Measurements from ENCODE around the gene ABCD4. TPM values are rescaled to one million over a fixed set of nuclear protein-coding genes. Genes with fewer than 3 reads are reported as not detected.

The ABCD4 gene
- total RNA-seq, 1 donor from 2014 or later: 23.6 TPM

DNA sequence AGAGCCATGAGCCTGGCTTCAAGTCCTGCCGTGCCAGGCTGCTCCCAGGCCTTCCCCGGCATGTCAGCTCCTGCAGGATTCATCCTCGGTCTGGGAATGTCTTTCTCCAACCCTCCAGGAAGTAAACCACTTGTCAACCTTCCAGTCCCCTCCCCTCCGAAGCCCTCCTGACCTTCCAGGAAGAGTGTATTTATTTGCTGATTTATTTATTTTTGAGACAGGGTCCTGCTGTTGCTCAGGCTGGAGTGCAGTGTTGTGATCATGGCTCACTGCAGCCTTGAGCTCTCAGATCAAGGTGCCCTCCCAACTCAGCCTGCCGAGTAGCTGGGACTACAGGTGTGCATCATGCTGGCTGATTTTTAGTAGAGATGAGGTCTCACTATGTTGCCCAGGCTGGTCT lies 38.8 kb downstream of the ABCD4 start:
- TF ChIP-seq, protein P1, sequence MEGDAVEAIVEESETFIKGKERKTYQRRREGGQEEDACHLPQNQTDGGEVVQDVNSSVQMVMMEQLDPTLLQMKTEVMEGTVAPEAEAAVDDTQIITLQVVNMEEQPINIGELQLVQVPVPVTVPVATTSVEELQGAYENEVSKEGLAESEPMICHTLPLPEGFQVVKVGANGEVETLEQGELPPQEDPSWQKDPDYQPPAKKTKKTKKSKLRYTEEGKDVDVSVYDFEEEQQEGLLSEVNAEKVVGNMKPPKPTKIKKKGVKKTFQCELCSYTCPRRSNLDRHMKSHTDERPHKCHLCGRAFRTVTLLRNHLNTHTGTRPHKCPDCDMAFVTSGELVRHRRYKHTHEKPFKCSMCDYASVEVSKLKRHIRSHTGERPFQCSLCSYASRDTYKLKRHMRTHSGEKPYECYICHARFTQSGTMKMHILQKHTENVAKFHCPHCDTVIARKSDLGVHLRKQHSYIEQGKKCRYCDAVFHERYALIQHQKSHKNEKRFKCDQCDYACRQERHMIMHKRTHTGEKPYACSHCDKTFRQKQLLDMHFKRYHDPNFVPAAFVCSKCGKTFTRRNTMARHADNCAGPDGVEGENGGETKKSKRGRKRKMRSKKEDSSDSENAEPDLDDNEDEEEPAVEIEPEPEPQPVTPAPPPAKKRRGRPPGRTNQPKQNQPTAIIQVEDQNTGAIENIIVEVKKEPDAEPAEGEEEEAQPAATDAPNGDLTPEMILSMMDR (IDR thresholded peaks at IDR 0.05; ENCODE audit: borderline replicate concordance): no peak
- H3K27ac ChIP-seq (replicated peaks): no peak overlapping the region
- no peaks in the 10 kb centered on the region for H3K9me3 ChIP-seq (replicated peaks)
- DNase-seq: no peak
- no peaks in the 10 kb centered on the region for H3K36me3 ChIP-seq
- no peak overlapping the region for H3K4me3 ChIP-seq
- no peaks in the 10 kb centered on the region for H3K4me1 ChIP-seq
- H3K27me3 ChIP-seq (ENCODE audit: low read depth): peaks cover 2% of the 10 kb centered on the region
- intact Hi-C loops (cut with micrococcal nuclease): no loop called here

DNA sequence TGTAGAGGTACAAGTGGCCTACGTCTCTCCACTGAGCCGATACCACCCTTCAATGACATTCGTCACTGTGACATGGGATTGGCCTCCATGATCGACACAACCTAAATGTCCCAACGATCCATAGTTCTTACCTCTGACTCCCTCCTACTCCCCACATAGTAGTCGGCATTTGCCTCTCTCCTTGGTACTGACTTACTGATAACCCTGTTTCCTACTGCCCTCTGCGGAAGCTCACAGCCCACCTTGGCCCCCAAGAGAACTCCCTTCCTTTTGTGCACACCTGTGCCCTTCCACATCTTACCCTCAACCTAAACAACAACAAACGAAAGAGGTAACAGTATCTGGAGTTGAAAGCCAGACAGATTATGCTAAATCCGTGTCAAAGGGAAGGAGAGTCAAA lies 39.6 kb downstream of the ABCD4 start:
- Histone ChIP-seq H3K27ac (replicated peaks) (no peak overlapping the region), H3K9me3 (replicated peaks) (no peaks in the 10 kb centered on the region), H3K4me1 (peaks cover 4% of the 10 kb centered on the region), H3K36me3 (no peaks in the 10 kb centered on the region), H3K27me3 (ENCODE audit: low read depth) (peaks cover 9% of the 10 kb centered on the region), H3K4me3 (no peak overlapping the region)
- DNase-seq: no peak
- intact Hi-C loops (cut with micrococcal nuclease): no loop called here
- TF ChIP-seq, protein P1 (IDR thresholded peaks at IDR 0.05; ENCODE audit: borderline replicate concordance): no peak

DNA sequence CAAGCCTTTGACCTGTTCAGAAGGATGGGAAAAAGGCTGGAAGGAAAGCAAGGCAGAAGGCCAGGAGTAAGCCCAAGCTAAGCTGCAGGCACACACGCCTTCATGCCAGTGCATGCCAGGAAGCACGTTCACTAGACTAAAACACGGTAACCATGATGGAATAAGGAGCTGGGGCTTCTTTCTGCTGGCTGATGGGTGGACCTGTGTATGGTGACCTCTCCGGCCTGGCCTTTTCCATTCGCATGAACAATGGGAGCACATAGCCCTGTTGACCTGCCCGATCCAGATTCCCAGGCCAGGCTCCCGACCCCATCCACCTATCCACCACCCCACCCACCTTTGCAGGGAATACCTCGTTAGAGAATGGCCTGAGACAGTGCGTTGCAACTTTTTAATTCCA lies 40.7 kb downstream of the ABCD4 start:
- no peaks in the 10 kb centered on the region for H3K9me3 ChIP-seq (replicated peaks)
- intact Hi-C loops (cut with micrococcal nuclease): no loop called here
- H3K4me3 ChIP-seq: no peak overlapping the region
- DNase-seq: no peak
- H3K27ac ChIP-seq (replicated peaks): no peak overlapping the region
- H3K36me3 ChIP-seq: no peaks in the 10 kb centered on the region
- TF ChIP-seq, protein P1 (IDR thresholded peaks at IDR 0.05; ENCODE audit: borderline replicate concordance): no peak
- peaks cover 14% of the 10 kb centered on the region for H3K4me1 ChIP-seq
- H3K27me3 ChIP-seq (ENCODE audit: low read depth): peaks cover 14% of the 10 kb centered on the region

DNA sequence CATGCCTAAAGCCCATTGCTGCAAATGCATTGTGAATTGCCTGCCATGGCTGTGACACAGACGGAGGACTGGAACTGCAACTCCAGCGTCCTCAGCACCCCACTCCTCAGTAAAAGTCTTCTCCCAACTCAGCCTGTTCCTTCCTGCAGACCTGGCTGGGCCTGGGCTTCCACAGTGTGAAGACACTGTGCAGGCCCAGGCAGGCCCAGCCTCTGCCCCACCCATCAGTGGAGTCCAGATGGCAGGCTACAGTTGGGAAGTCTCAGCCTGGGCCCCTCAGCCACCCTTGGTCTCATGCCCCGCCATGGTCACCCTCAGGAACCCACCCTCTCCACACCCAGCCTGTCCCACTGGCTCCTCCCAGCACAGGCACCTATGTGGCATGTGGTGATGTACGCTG lies 41.4 kb downstream of the ABCD4 start:
- TF ChIP-seq, protein P1 (IDR thresholded peaks at IDR 0.05; ENCODE audit: borderline replicate concordance): no peak
- Histone ChIP-seq H3K36me3 (no peaks in the 10 kb centered on the region), H3K4me1 (peaks cover 17% of the 10 kb centered on the region), H3K9me3 (replicated peaks) (no peaks in the 10 kb centered on the region), H3K4me3 (no peak overlapping the region), H3K27me3 (ENCODE audit: low read depth) (peaks cover 14% of the 10 kb centered on the region), H3K27ac (replicated peaks) (no peak overlapping the region)
- no peak for DNase-seq
- intact Hi-C loops (cut with micrococcal nuclease): no loop called here

DNA sequence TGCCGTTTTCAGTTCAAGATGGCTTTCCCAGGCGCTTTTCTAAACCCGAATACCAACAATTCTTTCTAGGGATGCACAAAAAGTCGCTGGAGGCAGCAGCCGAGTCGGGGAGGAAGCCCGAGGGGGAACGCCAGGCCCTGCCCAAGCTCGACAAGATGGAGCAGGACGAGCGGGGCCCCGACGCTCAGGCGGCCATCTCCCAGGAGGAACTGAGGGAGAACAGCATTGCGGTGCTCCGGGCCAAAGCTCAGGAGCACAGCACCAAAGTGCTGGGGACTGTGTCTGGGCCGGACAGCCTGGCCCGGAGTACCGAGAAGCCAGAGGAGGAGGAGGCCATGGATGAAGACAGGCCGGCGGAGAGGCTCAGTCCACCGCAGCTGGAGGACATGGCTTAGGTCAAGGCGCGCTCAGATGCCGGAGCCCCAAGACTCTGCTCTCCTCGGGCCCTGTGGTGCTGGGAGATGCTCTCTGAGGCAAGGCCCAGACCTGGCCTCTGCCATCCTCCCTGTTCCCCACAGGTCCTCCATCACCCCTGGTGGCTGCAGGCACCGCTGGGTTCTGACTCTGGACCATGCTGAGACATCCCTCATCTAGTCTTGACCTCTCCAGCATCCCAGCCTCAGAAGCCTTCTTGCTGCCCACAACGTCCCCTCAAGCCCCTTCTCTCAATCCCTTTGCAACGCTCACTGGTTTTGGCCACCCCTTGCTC lies 42.1 kb downstream of the ABCD4 start:
- H3K27me3 ChIP-seq (ENCODE audit: low read depth): peaks cover 12% of the 10 kb centered on the region
- no peak for DNase-seq
- no peaks in the 10 kb centered on the region for H3K36me3 ChIP-seq
- peaks cover 17% of the 10 kb centered on the region for H3K4me1 ChIP-seq
- no peak overlapping the region for H3K4me3 ChIP-seq
- H3K27ac ChIP-seq (replicated peaks): no peak overlapping the region
- TF ChIP-seq, protein P1 (IDR thresholded peaks at IDR 0.05; ENCODE audit: borderline replicate concordance): no peak
- intact Hi-C loops (cut with micrococcal nuclease): no loop called here
- no peaks in the 10 kb centered on the region for H3K9me3 ChIP-seq (replicated peaks)

Data from left ventricle myocardium inferior (tissue), 1 donor.